ENCODE results near the gene OTX2. TPM values are rescaled to one million over a fixed set of nuclear protein-coding genes. Genes with fewer than 3 reads are reported as not detected.

Gene OTX2
- total RNA-seq, 2 experiments from 2014 or later = not detected

DNA sequence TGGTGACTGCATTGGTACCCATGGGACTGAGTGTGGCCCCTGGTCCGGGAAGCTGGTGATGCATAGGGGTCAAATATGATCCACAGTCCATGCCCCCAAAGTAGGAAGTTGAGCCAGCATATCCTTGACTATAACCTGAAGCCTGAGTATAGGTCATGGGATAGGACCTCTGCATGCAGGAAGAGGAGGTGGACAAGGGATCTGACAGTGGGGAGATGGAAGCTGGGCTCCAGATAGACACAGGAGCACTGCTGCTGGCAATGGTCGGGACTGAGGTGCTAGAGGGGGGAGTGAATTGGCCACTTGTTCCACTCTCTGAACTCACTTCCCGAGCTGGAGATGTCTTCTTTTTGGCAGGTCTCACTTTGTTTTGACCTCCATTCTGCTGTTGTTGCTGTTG is 8.4 kb downstream of the OTX2 start:
- intact Hi-C loops (cut with DNase I, micrococcal nuclease) = no loop called here
- Mint-ChIP-seq H3K4me3 (no peak overlapping the region), H3K27ac (no peak overlapping the region), H3K4me1 (ENCODE audit: low read depth) (peaks cover 18% of the 10 kb centered on the region), H3K36me3 (ENCODE audit: low read depth) (no peaks in the 10 kb centered on the region), H3K27me3 (peaks cover 89% of the 10 kb centered on the region), H3K9me3 (peaks cover 3% of the 10 kb centered on the region)
- Histone ChIP-seq H3K27me3 (ENCODE audit: control insufficient read depth in 1 of 2, insufficient read depth in 2 of 2, low read length in 2 of 2) (peaks cover 63 to 98% of the 10 kb centered on the region in 2 experiments), H3K4me1 (ENCODE audit: insufficient read depth, low read length) (peaks cover 5% of the 10 kb centered on the region), H3K36me3 (ENCODE audit: insufficient read depth, low read length) (no peaks in the 10 kb centered on the region), H3K9me3 (ENCODE audit: control insufficient read depth in 1 of 2, insufficient read depth in 1 of 2, low read length in 2 of 2) (peaks cover 19 to 31% of the 10 kb centered on the region in 2 experiments), H3K27ac (ENCODE audit: low read depth in 1 of 2, low read length in 2 of 2) (no peak overlapping the region), H3K4me3 (ENCODE audit: low read length) (no peak overlapping the region)
- ATAC-seq (ENCODE audit: poor library complexity) = no peak
- POLR2A ChIA-PET = no interaction called here
- CTCF ChIA-PET = no interaction called here
- no peak for DNase-seq
- TF ChIP-seq CTCF (IDR thresholded peaks at IDR 0.05) = no peak

DNA sequence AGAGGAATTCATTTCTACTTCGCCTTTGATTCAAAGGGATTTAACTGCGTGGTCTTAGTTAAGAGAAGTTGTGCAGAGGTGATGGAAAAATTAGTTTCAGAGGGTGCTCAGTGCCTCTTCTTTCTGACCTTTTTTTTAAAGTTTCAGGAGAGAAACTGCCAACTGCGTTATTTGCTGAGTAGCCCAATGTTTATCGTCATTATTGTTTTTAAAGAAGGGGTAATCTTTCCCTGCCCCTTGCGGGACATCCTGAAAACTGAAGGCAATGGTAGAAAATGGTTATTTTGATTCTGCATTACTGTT is 11.0 kb downstream of the OTX2 start:
- Histone ChIP-seq H3K36me3 (ENCODE audit: insufficient read depth, low read length) (no peaks in the 10 kb centered on the region), H3K4me1 (ENCODE audit: insufficient read depth, low read length) (peaks cover 10% of the 10 kb centered on the region), H3K27me3 (ENCODE audit: control insufficient read depth in 1 of 2, insufficient read depth in 2 of 2, low read length in 2 of 2) (peaks cover 67 to 100% of the 10 kb centered on the region in 2 experiments), H3K27ac (ENCODE audit: low read depth in 1 of 2, low read length in 2 of 2) (no peak overlapping the region), H3K9me3 (ENCODE audit: control insufficient read depth in 1 of 2, insufficient read depth in 1 of 2, low read length in 2 of 2) (peaks cover 11 to 33% of the 10 kb centered on the region in 2 experiments), H3K4me3 (ENCODE audit: low read length) (no peak overlapping the region)
- intact Hi-C loops (cut with DNase I, micrococcal nuclease) = no loop called here
- POLR2A ChIA-PET = no interaction called here
- Mint-ChIP-seq H3K4me3 (no peak overlapping the region), H3K36me3 (ENCODE audit: low read depth) (no peaks in the 10 kb centered on the region), H3K4me1 (ENCODE audit: low read depth) (peaks cover 11% of the 10 kb centered on the region), H3K27me3 (peaks cover 82% of the 10 kb centered on the region), H3K27ac (no peak overlapping the region), H3K9me3 (no peaks in the 10 kb centered on the region)
- ATAC-seq (ENCODE audit: poor library complexity) (no peak), DNase-seq (no peak)
- TF ChIP-seq CTCF (IDR thresholded peaks at IDR 0.05) = no peak
- CTCF ChIA-PET = no interaction called here

- CTCF ChIA-PET = no interaction called here
- POLR2A ChIA-PET = no interaction called here
- Histone ChIP-seq H3K27ac (ENCODE audit: low read depth in 1 of 2, low read length in 2 of 2) (no peak overlapping the region), H3K27me3 (ENCODE audit: control insufficient read depth in 1 of 2, insufficient read depth in 2 of 2, low read length in 2 of 2) (peaks cover 66 to 100% of the 10 kb centered on the region in 2 experiments), H3K36me3 (ENCODE audit: insufficient read depth, low read length) (no peaks in the 10 kb centered on the region), H3K4me3 (ENCODE audit: low read length) (no peak overlapping the region), H3K9me3 (ENCODE audit: control insufficient read depth in 1 of 2, insufficient read depth in 1 of 2, low read length in 2 of 2) (peaks cover 11 to 34% of the 10 kb centered on the region in 2 experiments), H3K4me1 (ENCODE audit: insufficient read depth, low read length) (peaks cover 12% of the 10 kb centered on the region)
- DNase-seq = no peak
- intact Hi-C loops (cut with DNase I, micrococcal nuclease) = no loop called here
- H3K27me3 Mint-ChIP-seq = peaks cover 81% of the 10 kb centered on the region
- no peak for TF ChIP-seq CTCF (IDR thresholded peaks at IDR 0.05)
- no peak overlapping the region for H3K4me3 Mint-ChIP-seq
- ATAC-seq (ENCODE audit: poor library complexity) = no peak
- no peaks in the 10 kb centered on the region for H3K9me3 Mint-ChIP-seq
- H3K27ac Mint-ChIP-seq = no peak overlapping the region
- no peaks in the 10 kb centered on the region for H3K36me3 Mint-ChIP-seq (ENCODE audit: low read depth)
- peaks cover 11% of the 10 kb centered on the region for H3K4me1 Mint-ChIP-seq (ENCODE audit: low read depth)
These were observed 11.6 kb downstream of the OTX2 start for GRCh38 chr14:56798447-56799342.
